GM21515 (cell line): Measurements from ENCODE around the gene ZNF440.

ENCODE experiments used
- ATAC-seq: cut with Tn5 transposase; IDR thresholded peaks from one replicate; pipeline ENCODE4 v1.9.1; 2021; ENCODE audit not compliant: unreplicated experiment

ZNF440 gene

GRCh38 chr19:11882606-11883005 lies 68.5 kb downstream of the ZNF440 start:
- ATAC-seq: no peak
